HG02763 (cell line): ENCODE results near the gene RTN4.

Experiments used
- ATAC-seq: cut with Tn5 transposase; IDR thresholded peaks from one replicate; pipeline ENCODE4 v1.9.1; 2021; ENCODE audit warnings: mild to moderate bottlenecking, moderate library complexity; ENCODE audit not compliant: unreplicated experiment

The RTN4 gene

DNA sequence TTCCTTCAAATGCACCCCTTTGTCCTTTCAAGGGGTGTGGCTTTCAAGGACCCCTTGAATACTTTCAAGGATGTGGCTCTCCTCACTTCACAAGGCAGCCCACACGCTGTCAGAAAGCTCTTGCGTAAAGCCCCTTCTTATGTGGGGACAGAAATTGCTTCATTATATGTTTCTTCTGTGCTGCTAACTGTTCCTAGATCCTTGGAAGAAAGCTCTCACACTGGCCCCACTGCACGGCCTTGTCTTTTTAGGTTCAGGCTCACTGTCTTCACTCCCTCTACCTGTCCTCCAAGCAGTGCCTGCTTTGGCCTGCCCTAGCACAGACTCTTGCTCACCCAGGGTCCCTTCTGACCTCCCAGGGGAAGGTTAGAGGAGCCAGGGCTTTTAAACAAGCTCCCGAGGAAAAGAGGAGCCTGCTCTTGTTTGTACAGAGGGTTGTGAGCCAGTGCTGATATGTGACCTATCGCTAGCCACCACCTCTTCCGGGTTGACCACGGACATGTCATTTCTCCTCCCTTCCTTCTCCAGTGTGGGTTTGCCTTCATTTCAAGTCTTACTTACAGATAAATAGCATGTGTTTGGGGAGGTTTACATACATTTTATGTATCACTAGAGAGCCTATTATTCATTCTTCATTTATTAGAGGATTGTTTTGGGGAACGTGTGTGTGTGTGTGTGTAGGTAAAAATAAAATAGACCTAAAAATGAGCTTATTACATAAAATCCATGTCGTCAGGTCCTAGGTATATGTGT lies 94.7 kb downstream of the RTN4 start:
- no peak for ATAC-seq

DNA sequence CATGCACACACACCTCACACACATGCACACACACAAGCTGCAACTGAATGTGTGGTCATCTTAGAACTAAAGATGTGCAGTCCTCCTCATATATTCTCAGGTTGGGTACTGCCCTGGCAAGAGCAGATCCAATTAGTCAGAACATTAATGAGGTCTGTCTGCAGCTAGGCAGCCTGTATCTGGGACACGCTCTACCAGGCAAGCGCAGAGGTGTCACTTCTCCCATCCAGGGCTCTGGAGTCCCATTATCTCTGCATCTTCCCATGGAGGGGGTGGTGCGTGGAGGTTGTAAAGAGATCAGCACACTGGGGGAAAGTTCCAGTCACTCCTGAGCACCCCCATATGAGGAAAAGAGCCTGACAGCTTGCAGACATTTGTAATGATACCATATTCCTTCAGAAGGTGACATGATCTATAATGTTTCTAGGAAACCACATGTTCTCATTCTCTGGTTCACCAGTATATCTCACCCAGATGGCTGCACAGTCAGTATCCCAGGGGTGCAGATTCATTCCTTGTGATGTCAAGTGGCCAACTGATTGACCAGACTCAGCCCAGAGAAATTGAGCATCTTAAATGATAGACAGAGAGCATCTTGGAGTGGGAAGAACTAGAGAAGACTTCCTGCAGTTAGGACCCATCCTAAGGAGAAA lies 95.4 kb downstream of the RTN4 start:
- no peak for ATAC-seq

DNA sequence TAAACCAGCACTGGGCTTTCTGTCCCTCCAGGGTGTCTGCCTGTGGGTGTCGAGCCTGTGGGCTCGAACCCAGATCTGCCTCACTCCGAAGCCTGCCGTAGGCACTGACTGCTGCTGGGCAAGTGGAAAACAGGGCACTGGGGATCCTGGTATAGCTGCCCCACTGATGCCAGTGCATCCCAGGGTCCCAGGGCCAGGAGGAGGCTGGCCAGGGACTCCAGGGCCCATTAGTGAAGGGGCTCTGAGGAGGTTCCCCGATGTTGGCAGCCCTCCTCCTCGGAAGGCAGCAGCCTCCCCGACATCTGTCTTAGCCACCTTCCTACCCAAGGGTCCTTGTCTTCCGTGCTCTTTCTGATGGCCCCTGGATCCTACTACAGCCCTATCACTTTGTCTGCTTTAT lies 96.1 kb downstream of the RTN4 start:
- no peak for ATAC-seq

DNA sequence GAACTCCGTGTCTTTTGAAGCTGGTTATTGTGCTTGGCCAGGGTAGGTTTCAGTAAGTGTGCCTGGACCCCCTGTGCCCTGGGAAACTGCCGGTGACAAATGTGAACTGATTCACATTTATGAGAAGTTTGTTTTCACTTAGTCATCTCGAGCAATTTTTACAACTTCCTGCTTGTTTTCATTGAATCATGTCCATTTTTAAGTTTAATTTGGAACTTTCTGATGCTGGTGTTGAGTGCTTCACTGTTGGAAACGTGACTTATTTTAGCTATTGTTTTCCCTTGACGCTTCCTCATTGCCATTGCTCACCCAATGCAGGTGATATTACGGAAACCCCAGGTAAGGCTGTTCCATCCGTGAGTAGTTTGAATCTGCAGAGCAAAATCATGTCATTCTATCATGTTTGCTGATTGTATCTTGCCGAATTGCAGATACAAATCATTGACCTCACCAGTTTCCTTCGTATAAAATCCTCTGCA lies 97.2 kb downstream of the RTN4 start:
- ATAC-seq, result no peak

DNA sequence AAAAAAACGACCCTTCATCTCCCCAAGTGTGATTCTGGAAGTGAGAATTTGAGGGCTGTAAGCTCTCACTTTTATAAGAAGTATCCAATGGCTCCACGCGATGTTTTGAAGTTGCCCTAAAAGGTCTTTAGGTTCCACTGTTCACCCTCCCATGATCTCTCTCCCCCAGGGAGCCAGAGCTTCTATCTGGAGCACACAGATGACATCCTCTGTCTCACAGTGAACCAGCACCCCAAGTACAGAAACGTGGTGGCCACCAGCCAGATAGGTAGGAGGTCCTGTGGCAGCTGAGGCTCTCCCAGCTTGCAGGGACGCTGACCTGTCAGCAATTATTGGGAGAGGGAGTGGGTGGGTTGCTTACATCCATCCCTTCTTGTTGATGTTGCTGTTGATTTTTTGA lies 97.8 kb downstream of the RTN4 start:
- ATAC-seq, result no peak

DNA sequence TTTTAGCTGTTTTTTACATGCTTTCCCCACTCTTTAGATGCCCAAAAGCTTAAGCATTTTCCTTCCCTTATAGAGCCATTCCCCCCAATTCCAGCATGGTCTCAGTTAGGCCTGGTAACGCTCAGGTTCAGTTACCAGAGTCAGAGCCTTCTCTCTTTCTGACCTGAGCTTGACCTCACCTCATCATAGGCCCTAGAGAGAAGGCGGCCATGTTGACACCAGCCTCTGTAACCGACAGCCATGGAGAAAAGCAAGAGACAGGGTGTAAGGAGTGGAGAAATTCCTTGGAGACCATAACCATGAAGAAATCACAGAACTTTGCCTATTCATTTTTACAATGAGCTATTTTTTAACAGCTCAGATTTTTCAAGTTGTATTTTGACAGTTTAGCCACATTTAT lies 99.4 kb downstream of the RTN4 start:
- no peak for ATAC-seq

DNA sequence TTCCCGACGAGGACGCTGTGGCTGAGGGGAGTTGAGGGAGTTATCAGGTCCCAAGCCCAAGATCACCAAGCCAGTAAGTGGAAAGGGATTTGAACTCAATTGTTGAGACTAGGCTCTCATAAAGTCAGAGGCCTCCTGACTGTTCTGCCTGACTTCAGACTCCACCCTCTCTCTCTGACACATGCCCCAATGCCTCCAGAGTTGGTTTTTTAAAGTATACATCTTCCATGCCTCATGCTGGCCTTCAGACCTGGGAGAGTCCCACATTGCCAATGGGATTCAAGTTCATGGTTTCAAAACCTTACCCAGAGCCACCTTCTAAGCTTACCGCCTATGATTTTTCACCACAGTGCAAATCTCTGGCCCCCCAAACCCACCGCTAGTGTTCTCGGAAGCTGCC lies 100.8 kb downstream of the RTN4 start:
- no peak for ATAC-seq

DNA sequence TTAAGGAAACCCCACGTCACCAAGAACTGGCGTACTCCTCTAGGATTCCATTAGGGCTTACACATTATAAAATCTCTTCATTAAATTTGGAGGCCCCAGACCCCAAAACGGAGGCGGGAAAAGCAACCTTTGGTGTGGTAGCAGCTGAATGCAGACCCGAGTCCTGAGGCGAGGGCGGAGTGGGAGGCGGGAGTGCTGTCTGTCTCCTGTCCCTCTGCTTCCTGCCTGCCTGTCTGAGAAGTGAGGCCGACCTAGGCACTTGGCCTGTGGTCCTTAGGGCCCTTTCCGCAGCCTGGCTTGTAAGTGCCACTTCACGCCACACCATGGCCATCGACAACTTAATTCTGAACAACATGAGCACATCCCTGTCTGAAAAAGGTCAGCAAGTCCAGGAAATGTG lies 102.1 kb downstream of the RTN4 start:
- no peak for ATAC-seq

DNA sequence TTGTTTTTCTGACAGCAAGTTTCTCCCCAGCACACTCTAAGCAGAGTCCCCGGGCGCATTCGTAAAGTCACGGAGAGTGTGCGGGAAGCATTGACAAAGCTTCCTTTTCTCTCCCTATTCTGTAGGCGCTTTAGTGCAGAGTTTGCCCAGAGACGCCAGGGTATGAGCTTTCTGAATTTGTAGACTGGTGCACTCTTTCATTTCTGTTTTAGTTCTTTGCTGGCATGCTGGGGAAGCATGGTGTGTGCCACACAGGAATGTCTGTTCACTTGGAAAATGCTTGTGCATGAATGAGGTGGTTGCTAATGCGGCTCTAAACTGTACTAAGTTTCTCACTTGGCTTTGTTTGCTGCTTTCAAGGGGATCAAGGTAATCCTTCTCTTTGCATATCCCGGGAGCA lies 102.6 kb downstream of the RTN4 start:
- ATAC-seq, result no peak

DNA sequence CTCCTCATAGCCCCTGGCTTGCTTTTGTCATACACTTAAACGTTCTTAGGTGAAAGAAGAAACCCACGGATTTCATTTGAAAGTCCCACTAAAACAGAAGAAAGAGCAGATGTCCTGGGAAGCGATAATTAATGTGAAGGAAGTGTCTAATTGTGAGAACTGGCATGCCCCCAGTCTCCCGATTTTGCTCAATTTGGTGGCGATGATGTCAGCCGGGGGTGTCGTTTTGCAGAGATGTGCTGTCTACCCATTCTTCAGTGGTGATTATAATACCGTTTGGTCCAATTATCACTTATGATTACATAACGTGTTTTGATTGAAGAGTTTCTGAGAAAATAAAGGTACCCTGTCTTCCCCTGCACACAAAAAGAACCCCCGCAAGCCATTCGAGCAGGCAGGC lies 103.1 kb downstream of the RTN4 start:
- ATAC-seq, result no peak

DNA sequence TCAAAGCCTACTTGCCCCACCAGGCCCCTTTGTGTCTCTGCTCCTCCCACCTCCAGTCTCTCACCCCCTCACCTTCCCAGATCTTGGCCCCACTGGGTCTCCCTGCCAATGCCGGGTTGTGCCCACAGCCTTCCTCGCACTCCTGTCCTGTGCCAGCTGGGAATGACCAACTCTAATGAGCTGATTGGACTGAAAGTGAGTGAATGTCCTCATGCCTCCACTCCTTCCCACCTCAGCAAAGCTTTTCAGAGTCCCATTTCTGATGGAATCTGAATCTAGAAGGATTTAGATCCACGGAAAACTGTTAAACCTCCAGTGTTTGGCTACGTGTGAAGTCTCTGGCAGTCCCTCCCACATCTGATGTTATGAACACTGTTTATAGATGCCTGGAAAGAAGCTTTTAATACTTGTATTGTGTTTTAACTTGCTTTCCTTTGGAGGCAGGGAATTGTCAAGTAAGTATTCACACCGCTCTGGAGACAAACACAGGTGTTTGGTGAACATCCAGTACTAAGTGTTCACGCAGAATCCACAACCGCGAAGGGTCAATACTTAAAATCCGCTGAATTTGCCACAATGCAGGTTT lies 103.9 kb downstream of the RTN4 start:
- no peak for ATAC-seq

DNA sequence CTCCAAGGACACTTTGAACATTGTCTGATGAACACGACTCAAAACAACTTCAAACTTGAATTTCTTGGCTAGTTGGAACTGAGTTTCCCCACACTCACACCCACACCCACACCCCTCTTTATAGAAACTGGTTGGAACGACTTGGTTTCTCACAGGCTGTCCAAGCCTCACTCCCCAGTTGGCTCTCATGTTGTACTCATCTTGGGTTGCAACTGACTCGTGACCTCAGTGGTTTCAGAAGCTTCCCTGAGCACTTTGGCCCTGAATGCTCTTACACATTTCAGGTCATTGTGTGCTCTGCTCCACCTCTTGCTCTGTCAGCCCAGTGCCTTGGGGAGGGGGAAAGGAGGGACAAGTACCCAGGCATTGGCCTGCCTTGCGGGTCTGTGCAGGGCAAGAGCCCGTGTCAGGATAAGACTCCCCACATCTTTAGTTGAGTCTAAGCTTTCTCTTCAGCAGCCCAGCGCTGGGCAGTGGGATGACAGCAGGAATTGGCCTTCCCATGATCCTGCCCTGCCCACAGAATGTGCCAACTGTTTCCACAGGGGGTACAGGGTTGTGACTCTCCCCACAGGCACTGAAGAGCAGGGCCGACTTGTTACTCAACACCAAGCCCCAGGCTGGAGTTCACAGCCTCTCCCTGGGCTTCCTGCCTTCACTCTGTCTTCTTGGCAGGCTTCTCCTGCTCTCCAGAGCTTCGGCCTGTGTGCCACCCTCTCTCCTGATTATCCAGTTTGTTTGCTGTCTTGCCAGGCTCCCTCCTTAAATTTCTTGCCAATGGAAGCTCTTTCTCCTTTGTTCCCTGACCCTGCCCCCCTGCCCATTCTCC lies 104.6 kb downstream of the RTN4 start:
- ATAC-seq, result no peak

DNA sequence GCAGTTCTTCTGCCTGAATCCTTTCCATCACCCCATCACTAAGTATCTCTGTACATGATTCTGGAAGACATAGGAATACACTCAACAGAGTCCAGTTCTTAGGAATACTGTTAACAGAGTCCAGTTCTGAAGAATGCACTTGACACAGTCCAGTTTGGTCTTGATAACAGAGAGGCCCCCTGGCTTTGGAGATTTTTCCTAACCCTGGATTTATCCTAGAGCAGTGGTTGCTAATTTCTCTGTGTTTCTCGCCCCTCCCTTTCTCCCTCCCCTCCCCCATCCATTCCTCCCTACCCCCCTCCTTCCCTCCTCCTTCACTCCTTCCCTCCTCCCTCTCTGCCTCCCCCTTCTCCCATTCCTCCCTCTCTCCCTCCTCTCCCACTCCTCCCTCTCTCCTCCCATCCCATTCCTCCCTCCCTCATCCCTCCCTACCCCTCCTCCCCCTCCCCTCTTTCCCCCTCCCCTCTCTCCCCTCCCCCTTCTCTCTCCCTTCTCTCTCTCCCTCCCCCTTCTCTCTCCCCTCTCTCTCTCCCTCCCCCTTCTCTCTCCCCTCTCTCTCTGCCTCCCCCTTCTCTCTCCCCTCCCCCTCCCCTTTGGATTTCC lies 105.4 kb downstream of the RTN4 start:
- ATAC-seq, result no peak

DNA sequence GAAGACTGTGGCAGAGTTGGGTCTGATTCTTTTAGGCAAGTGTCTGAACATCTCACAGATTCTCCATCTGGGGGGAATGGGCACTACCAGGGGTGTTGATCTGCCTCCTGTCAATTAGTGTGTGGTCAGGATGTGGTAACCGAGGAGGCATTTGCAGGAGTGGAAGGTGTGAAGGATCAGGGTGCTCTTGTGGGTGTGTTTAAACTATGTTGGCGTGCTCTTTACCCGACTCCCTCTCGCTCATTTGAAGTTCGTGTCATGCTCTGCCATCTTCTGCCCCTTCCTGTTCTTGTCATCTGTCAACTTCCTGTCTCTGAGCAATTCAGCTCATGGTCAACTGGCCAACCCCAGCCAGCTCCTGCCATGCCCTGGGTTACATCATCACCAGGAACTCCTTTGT lies 107.9 kb downstream of the RTN4 start:
- ATAC-seq, result no peak

DNA sequence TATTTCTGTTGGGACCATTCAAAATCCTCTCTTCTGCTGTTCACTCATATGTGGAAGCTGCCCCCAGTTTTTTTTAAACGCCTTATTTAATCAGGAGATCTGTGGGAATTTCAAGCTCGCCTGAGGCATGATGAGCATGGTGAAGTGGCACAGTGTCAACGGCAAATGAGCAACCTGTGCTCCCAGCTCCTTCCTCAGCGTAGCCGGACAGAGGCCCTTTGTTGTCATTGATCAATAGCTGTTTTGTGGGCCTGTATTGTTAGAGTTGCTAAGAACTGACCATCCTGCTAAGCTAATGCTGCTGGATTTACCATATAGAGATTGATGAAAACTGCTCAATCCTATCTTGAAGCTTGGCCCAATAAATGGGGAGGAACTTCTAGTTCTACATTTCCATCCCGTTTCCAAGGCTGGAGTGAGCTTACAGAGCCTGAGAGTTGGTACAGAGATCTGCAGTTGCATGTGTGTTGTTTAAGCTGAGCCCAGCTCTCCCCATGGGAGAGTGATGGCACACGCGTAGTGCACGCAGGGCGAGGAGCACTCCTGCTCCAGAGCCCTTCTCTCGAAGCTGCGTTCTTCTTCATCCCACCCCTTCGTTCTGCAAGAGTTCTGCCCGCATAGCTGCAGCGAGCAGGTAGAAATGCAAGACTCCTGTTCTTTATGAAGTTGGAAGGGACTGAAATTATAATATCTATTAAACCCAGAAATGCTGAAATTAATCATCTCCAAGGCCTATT lies 108.8 kb downstream of the RTN4 start:
- no peak for ATAC-seq

DNA sequence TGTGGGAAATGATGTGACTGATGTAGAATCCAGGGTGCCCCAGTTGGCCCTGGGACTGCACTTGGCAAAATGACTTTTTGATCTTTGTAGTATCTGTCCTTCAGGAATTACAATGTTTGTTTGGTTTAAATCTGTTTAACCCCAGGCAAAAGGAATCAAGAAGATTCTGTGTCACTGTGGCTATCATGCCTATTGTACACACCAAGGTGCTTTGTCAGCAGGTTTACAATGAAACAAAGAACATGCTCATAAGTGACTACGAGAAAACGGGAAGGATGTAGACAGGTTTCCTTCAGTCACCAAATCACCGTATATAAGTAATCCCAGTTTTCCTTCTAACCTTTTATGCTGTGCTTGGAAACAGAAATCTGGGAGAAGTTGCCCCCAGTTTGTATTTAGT lies 109.5 kb downstream of the RTN4 start:
- ATAC-seq, result no peak

DNA sequence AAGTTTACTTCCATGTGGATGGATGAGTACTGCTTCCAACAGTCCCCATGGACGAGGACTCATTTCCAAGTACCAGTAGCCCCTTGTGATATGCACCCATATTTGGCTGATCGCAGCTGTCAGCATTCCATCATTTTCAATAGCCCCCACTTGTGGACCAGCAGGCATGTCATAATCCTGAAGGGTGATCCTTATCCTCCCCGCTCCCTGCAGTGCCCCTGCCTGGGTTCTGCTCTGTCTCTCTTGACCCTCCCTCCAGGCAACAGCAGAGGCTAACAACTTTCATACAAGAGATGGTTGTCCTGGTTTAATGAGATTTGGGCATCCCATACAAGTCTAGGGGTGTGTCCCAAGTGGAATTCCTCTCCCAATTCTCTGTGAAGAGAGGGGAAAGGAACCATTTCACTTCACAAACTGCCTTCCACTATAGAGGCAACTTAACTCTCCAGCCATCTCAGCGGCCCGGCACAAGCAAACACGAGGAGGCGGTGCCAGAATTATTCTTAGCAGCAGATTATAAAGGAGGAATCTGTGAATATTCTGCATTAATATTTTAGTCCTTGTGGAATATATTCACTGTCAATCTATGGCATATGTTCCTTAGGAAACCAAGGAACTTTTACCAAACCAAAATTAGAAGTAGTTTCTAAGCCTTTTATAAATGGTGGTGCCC lies 110.7 kb downstream of the RTN4 start:
- no peak for ATAC-seq

DNA sequence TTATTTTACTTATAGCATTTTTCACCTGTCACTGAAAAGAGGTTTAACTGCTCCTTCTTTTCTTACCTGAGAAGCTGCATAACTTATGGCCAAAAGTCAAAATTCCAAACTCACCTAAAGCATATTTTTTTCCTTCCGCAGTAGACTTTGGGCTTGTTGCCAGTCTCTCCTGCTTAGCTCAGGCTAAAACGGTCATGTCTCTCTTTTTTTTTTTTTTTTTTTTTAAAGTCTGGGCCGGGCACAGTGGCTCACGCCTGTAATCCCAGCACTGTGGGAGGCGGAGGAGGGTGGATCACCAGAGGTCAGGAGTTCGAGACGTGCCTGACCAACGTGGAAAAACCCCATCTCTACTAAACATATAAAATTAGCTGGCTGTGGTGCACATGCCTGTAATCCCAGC lies 113.5 kb downstream of the RTN4 start:
- ATAC-seq, result no peak

DNA sequence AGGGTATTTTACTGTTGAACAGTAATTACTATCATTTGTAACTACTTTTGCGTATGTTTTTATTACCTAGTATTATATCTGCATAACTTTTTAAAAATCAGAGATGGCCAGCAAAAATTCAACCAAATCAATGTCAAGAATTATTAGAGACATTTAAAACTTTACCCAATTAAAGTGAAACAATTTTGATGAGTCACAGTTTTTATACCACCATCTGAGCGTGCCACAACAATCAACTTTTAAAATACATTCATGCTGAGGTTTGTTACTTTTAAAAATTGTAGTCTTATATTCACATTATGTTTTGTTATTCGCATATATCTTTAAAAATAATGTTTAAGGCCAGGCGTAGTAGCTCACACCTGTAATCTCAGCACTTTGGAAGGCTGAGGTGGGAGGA lies 114.9 kb downstream of the RTN4 start:
- ATAC-seq, result no peak

DNA sequence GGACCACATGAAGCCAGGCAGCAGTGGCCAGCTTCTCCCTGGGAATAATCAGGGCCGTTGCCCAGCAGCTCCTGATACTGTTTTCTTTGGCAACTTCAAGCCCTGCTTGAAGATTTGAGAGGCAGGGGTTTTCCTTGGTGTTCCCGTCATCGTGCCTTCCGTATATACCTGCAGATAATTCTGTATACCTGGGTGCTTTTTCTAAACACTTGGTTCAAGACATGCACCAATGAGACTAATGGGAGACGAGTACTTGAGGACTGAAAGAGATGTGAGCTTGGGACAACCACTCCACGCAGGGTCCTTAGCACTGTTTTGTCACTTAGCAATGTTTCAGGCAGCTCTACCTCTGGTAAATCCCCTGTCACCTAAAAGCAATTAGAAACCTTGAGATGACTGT lies 118.8 kb downstream of the RTN4 start:
- no peak for ATAC-seq
